Renal cortical epithelial cell (primary cell): Measurements from ENCODE around the gene SIN3A. TPM values are rescaled to one million over a fixed set of nuclear protein-coding genes. Genes with fewer than 3 reads are reported as not detected.
"Not testable (repeated sequence)": the region's sequence is repeated elsewhere in the genome, so short reads cannot be mapped to it uniquely, and the experiment has no call there.

Experiments used
- DNase-seq: peaks from one replicate; pipeline ENCODE4 v3.0.0-alpha.2; 2011; ENCODE audit warnings: low read depth
- total RNA-seq: library from RNA; depleted of rRNA; stranded (reverse); fragments of >200 nt; gene quantifications from 2 replicates; pipeline ENCODE4 v1.2.3, GENCODE V29; 2014

The SIN3A gene
- total RNA-seq, 1 donor from 2014 or later = 66.0 TPM

GRCh38 chr15:75333654-75334419, 117.7 kb downstream of the SIN3A start:
- not testable (repeated sequence) for DNase-seq

- DNase-seq = not testable (repeated sequence)
Observed at GRCh38 chr15:75332093-75332492, 119.4 kb downstream of the SIN3A start.

- DNase-seq = no peak
Observed at GRCh38 chr15:75329571-75329970, 121.9 kb downstream of the SIN3A start.

- DNase-seq = no peak
Observed at GRCh38 chr15:75328493-75329314, 122.8 kb downstream of the SIN3A start.

GRCh38 chr15:75327491-75327890, 124.0 kb downstream of the SIN3A start:
- no peak for DNase-seq

GRCh38 chr15:75327005-75327404, 124.5 kb downstream of the SIN3A start:
- DNase-seq = no peak

GRCh38 chr15:75325922-75326321, 125.6 kb downstream of the SIN3A start:
- no peak for DNase-seq

GRCh38 chr15:75321711-75322110, 129.8 kb downstream of the SIN3A start:
- no peak for DNase-seq

Other genes with a start within 250 kb of the SIN3A start
- gene C15orf39, start 249.8 kb downstream of the SIN3A start, total RNA-seq = 1.4 and 8.3 TPM in 2 replicates
- not detected in 2 replicates for gene GOLGA6C, start 193.4 kb downstream of the SIN3A start, total RNA-seq
- not detected in 2 replicates for gene GOLGA6D, start 168.9 kb downstream of the SIN3A start, total RNA-seq
- 42.1 and 58.3 TPM in 2 replicates for gene COMMD4, start 115.6 kb downstream of the SIN3A start, total RNA-seq
- gene NEIL1, start 104.7 kb downstream of the SIN3A start, total RNA-seq = 12.7 and 18.2 TPM in 2 replicates
- 38.0 and 66.6 TPM in 2 replicates for gene MAN2C1, start 83.1 kb downstream of the SIN3A start, total RNA-seq
- gene PTPN9, start 127.6 kb upstream of the SIN3A start, total RNA-seq = 28.5 and 37.0 TPM in 2 replicates
- gene SNUPN, start 174.0 kb upstream of the SIN3A start, total RNA-seq = 18.9 and 37.3 TPM in 2 replicates
- 88.0 and 103 TPM in 2 replicates for gene IMP3, start 188.5 kb upstream of the SIN3A start, total RNA-seq
- 8.2 and 21.6 TPM in 2 replicates for gene SNX33, start 196.2 kb upstream of the SIN3A start, total RNA-seq